H1 (cell line): ENCODE data around the gene CMTM2.

Experiments used
- CBX5 ChIP-seq: fragments of 300-800, 300-1000 bp; sonication (generic); IDR thresholded peaks from 2 replicates; pipeline ENCODE4 v1.7.1; 2016; ENCODE audit warnings: antibody characterized with exemption, low read length, low read depth
- CREB1 ChIP-seq: IDR thresholded peaks from 2 replicates; pipeline ENCODE4 v1.6.1; 2012; ENCODE audit warnings: inconsistent platforms
- EZH2 ChIP-seq: fragments of 200-600 bp; sonication (generic); IDR thresholded peaks from 2 replicates; pipeline ENCODE4 v1.7.1; 2012; ENCODE audit warnings: low read depth, mild to moderate bottlenecking, moderate library complexity, low read length, inconsistent platforms; ENCODE audit not compliant: severe bottlenecking
- HDAC6 ChIP-seq: IDR thresholded peaks from one replicate; pipeline ENCODE4 v1.7.1; 2012; ENCODE audit warnings: low read depth, mild to moderate bottlenecking, inconsistent platforms, low read length, moderate library complexity
- JUND ChIP-seq: IDR thresholded peaks from 2 replicates; pipeline ENCODE4 v1.6.1; 2011; ENCODE audit warnings: mild to moderate bottlenecking, improper control_type of control experiment, low read length
- POLR2A ChIP-seq, 2 experiments: IDR thresholded peaks; 1 replicate in 1 of 2; 2 replicates in 1 of 2; pipeline ENCODE4 v1.6.1; 2011; ENCODE audit warnings: low read depth in 2 of 2, low read length in 2 of 2, mild to moderate bottlenecking in 2 of 2; ENCODE audit errors: control extremely low read depth in 1 of 2
- RNF2 ChIP-seq: fragments of 200-900, 300-1000 bp; sonication (generic); IDR thresholded peaks from 2 replicates; pipeline ENCODE4 v1.7.1; 2016; ENCODE audit warnings: borderline replicate concordance, low read depth, mild to moderate bottlenecking, antibody characterized with exemption, low read length; ENCODE audit not compliant: poor library complexity, severe bottlenecking; ENCODE audit errors: missing control alignments
- SIN3A ChIP-seq, 2 experiments: IDR thresholded peaks in 1 of 2; conservative IDR thresholded peaks in 1 of 2; 2 replicates each; pipeline ENCODE4 v1.6.1; 2011 to 2012; ENCODE audit warnings: low read length in 2 of 2, improper control_type of control experiment in 1 of 2, low read depth in 1 of 2, mild to moderate bottlenecking in 1 of 2
- SUZ12 ChIP-seq: fragments of 200-600 bp; sonication (generic); IDR thresholded peaks from 2 replicates; pipeline ENCODE4 v1.6.1; 2012; ENCODE audit warnings: mild to moderate bottlenecking, inconsistent platforms, low read length, moderate library complexity, mixed read lengths
- TBP ChIP-seq: IDR thresholded peaks from 2 replicates; pipeline ENCODE4 v1.6.1; 2011; ENCODE audit warnings: low read depth, low read length, improper control_type of control experiment
- TCF12 ChIP-seq: IDR thresholded peaks from 2 replicates; pipeline ENCODE4 v1.6.1; 2011; ENCODE audit warnings: low read depth, mild to moderate bottlenecking, low read length
- TF ChIP-seq, protein P1 (sequence below), 3 experiments: IDR thresholded peaks; 1 replicate in 2 of 3; 2 replicates in 1 of 3; pipeline versions ENCODE4 v1.5.1 to v1.6.1; 2011; ENCODE audit warnings: low read length in 3 of 3, mild to moderate bottlenecking in 3 of 3, inconsistent platforms in 2 of 3, low read depth in 1 of 3, moderate library complexity in 1 of 3; ENCODE audit not compliant: insufficient read depth in 1 of 3; ENCODE audit errors: control extremely low read depth in 1 of 3
- TF ChIP-seq, protein P2 (sequence below): IDR thresholded peaks from 2 replicates; pipeline ENCODE4 v1.6.1; 2011; ENCODE audit warnings: low read length, improper control_type of control experiment

DNA sequence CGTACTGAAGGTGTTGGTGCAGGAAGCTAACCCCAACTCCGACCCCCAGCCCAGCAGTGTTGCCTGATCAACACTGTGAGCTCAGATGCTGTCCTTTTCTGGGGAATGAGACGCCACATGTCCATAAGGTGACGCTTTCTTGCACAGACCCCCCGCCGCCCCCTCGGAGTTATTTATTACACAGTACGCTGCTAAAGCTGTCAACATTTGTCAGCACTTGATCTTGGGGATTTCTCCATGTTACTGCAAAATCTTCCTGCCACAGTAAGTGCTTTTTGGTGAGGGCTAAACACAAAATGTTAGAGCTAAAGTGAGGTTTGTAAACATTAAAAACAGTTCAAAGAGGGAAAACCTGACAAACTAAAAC is 41.1 kb downstream of the CMTM2 start:
- TF ChIP-seq, protein P1, sequence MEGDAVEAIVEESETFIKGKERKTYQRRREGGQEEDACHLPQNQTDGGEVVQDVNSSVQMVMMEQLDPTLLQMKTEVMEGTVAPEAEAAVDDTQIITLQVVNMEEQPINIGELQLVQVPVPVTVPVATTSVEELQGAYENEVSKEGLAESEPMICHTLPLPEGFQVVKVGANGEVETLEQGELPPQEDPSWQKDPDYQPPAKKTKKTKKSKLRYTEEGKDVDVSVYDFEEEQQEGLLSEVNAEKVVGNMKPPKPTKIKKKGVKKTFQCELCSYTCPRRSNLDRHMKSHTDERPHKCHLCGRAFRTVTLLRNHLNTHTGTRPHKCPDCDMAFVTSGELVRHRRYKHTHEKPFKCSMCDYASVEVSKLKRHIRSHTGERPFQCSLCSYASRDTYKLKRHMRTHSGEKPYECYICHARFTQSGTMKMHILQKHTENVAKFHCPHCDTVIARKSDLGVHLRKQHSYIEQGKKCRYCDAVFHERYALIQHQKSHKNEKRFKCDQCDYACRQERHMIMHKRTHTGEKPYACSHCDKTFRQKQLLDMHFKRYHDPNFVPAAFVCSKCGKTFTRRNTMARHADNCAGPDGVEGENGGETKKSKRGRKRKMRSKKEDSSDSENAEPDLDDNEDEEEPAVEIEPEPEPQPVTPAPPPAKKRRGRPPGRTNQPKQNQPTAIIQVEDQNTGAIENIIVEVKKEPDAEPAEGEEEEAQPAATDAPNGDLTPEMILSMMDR (IDR thresholded peaks at IDR 0.05; ENCODE audit: control extremely low read depth in 1 of 3, insufficient read depth in 1 of 3, low read depth in 1 of 3, low read length in 3 of 3), result no peak
- TF ChIP-seq RNF2 (no peak), JUND (no peak), POLR2A (IDR thresholded peaks at IDR 0.05; ENCODE audit: control extremely low read depth in 1 of 2, low read depth in 2 of 2, low read length in 2 of 2) (no peak), CREB1 (no peak), HDAC6 (no peak), EZH2 (no peak), SUZ12 (no peak), TBP (no peak), TCF12 (no peak), SIN3A (conservative IDR thresholded peaks at IDR 0.05 in 1 of 2, IDR thresholded peaks at IDR 0.05 in 1 of 2; ENCODE audit: low read depth in 1 of 2, low read length in 2 of 2) (no peak), CBX5 (no peak)
- TF ChIP-seq, protein P2, sequence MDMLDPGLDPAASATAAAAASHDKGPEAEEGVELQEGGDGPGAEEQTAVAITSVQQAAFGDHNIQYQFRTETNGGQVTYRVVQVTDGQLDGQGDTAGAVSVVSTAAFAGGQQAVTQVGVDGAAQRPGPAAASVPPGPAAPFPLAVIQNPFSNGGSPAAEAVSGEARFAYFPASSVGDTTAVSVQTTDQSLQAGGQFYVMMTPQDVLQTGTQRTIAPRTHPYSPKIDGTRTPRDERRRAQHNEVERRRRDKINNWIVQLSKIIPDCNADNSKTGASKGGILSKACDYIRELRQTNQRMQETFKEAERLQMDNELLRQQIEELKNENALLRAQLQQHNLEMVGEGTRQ, result no peak
